ENCODE data around the gene UCKL1.

Gene UCKL1

GRCh38 chr20:63957690-63958441 lies 1.6 kb upstream of the UCKL1 start:
- no peak overlapping the region for H3K9ac ChIP-seq (ENCODE audit: low read length)
- no peak overlapping the region for H3K18ac ChIP-seq (ENCODE audit: low read length)
- H2BK5ac ChIP-seq (ENCODE audit: low read depth, low read length, poor library complexity): no peak overlapping the region
- peak overlapping the region; percentile 92 for H3K4me2 ChIP-seq (ENCODE audit: low read length)
- no peak overlapping the region for H2AK5ac ChIP-seq (ENCODE audit: low read length)
- no peak overlapping the region for H4K91ac ChIP-seq (ENCODE audit: low read depth, low read length)
- H4K12ac ChIP-seq (ENCODE audit: low read depth, low read length): no peak overlapping the region
- no peak overlapping the region for H3K4me3 ChIP-seq (ENCODE audit: low read depth, low read length)
- no peak overlapping the region for H2BK12ac ChIP-seq (ENCODE audit: low read length)
- no peak overlapping the region for H2BK120ac ChIP-seq (ENCODE audit: insufficient read depth, low read length, poor library complexity)
- H3K4ac ChIP-seq (ENCODE audit: low read depth, low read length): no peak overlapping the region
- peaks cover 31 to 35% of the 10 kb centered on the region in 2 experiments for H3K36me3 ChIP-seq (ENCODE audit: control insufficient read depth in 1 of 2, insufficient read depth in 2 of 2, low read length in 2 of 2)
- H3K27ac ChIP-seq (ENCODE audit: low read depth, low read length): no peak overlapping the region
- H2AFZ ChIP-seq (ENCODE audit: insufficient read depth, low read length, poor library complexity): peak overlapping the region; percentile 53
- H3K9me3 ChIP-seq (ENCODE audit: insufficient read depth, low read depth, low read length): peaks cover 7% of the 10 kb centered on the region
- no peak for DNase-seq
- no peak overlapping the region for H3K14ac ChIP-seq (ENCODE audit: low read length)
- no peak overlapping the region for H4K8ac ChIP-seq (ENCODE audit: low read depth, low read length)
- H3K4me1 ChIP-seq (ENCODE audit: control insufficient read depth in 1 of 2, insufficient read depth in 2 of 2, low read length in 2 of 2): peaks cover 18 to 23% of the 10 kb centered on the region in 2 experiments
- H3K23ac ChIP-seq (ENCODE audit: low read length): no peak overlapping the region
- H3K79me2 ChIP-seq (ENCODE audit: control insufficient read depth, insufficient read depth, low read length, poor library complexity): peaks cover 20% of the 10 kb centered on the region
- WGBS (ENCODE audit: extremely low coverage, insufficient coverage, insufficient read length): no CpG with 5 or more reads among the region's 13 CpGs
- peaks cover 10% of the 10 kb centered on the region for H3K79me1 ChIP-seq (ENCODE audit: low read length)
- no peaks in the 10 kb centered on the region for H3K27me3 ChIP-seq (ENCODE audit: insufficient read depth, low read length)

- Histone ChIP-seq H2BK120ac (ENCODE audit: insufficient read depth, low read length, poor library complexity) (peak overlapping the region; percentile 13), H3K79me2 (ENCODE audit: control insufficient read depth, insufficient read depth, low read length, poor library complexity) (peaks cover 20% of the 10 kb centered on the region), H3K4me3 (ENCODE audit: low read depth, low read length) (peak overlapping the region; percentile 58), H3K9ac (ENCODE audit: low read length) (no peak overlapping the region), H2AK5ac (ENCODE audit: low read length) (peak overlapping the region; percentile 38), H3K18ac (ENCODE audit: low read length) (no peak overlapping the region), H3K27ac (ENCODE audit: low read depth, low read length) (peak overlapping the region; percentile 14), H2BK5ac (ENCODE audit: low read depth, low read length, poor library complexity) (no peak overlapping the region), H3K23ac (ENCODE audit: low read length) (no peak overlapping the region), H2BK12ac (ENCODE audit: low read length) (no peak overlapping the region), H3K27me3 (ENCODE audit: insufficient read depth, low read length) (no peaks in the 10 kb centered on the region), H4K91ac (ENCODE audit: low read depth, low read length) (peak overlapping the region; percentile 48), H3K4me1 (ENCODE audit: control insufficient read depth in 1 of 2, insufficient read depth in 2 of 2, low read length in 2 of 2) (peaks cover 18 to 23% of the 10 kb centered on the region in 2 experiments), H3K36me3 (ENCODE audit: control insufficient read depth in 1 of 2, insufficient read depth in 2 of 2, low read length in 2 of 2) (peaks cover 28 to 32% of the 10 kb centered on the region in 2 experiments), H3K4ac (ENCODE audit: low read depth, low read length) (no peak overlapping the region), H3K14ac (ENCODE audit: low read length) (peak overlapping the region; percentile 59), H4K12ac (ENCODE audit: low read depth, low read length) (peak overlapping the region; percentile 62), H4K8ac (ENCODE audit: low read depth, low read length) (peak overlapping the region; percentile 45), H3K79me1 (ENCODE audit: low read length) (peaks cover 10% of the 10 kb centered on the region), H2AFZ (ENCODE audit: insufficient read depth, low read length, poor library complexity) (peak overlapping the region; percentile 53), H3K9me3 (ENCODE audit: insufficient read depth, low read depth, low read length) (peaks cover 2% of the 10 kb centered on the region), H3K4me2 (ENCODE audit: low read length) (peak overlapping the region; percentile 92)
- no CpG with 5 or more reads among the region's 28 CpGs for WGBS (ENCODE audit: extremely low coverage, insufficient coverage, insufficient read length)
- DNase-seq: peak; percentile 63 to 69
Measured at GRCh38 chr20:63957004-63957689, 931 bp upstream of the UCKL1 start.

GRCh38 chr20:63956664-63957003 lies 418 bp upstream of the UCKL1 start:
- H3K36me3 ChIP-seq (ENCODE audit: control insufficient read depth in 1 of 2, insufficient read depth in 2 of 2, low read length in 2 of 2): peaks cover 23 to 27% of the 10 kb centered on the region in 2 experiments
- DNase-seq: no peak
- peak overlapping the region; percentile 53 for H2AFZ ChIP-seq (ENCODE audit: insufficient read depth, low read length, poor library complexity)
- no peaks in the 10 kb centered on the region for H3K27me3 ChIP-seq (ENCODE audit: insufficient read depth, low read length)
- no peak overlapping the region for H2BK120ac ChIP-seq (ENCODE audit: insufficient read depth, low read length, poor library complexity)
- peak overlapping the region; percentile 92 for H3K4me2 ChIP-seq (ENCODE audit: low read length)
- no peak overlapping the region for H3K4ac ChIP-seq (ENCODE audit: low read depth, low read length)
- H3K79me2 ChIP-seq (ENCODE audit: control insufficient read depth, insufficient read depth, low read length, poor library complexity): peaks cover 20% of the 10 kb centered on the region
- no peak overlapping the region for H3K18ac ChIP-seq (ENCODE audit: low read length)
- H3K79me1 ChIP-seq (ENCODE audit: low read length): peaks cover 10% of the 10 kb centered on the region
- H2BK12ac ChIP-seq (ENCODE audit: low read length): no peak overlapping the region
- no CpG with 5 or more reads among the region's 15 CpGs for WGBS (ENCODE audit: extremely low coverage, insufficient coverage, insufficient read length)
- H3K23ac ChIP-seq (ENCODE audit: low read length): no peak overlapping the region
- no peak overlapping the region for H3K9ac ChIP-seq (ENCODE audit: low read length)
- H3K4me3 ChIP-seq (ENCODE audit: low read depth, low read length): peak overlapping the region; percentile 63
- H4K12ac ChIP-seq (ENCODE audit: low read depth, low read length): no peak overlapping the region
- no peak overlapping the region for H2BK5ac ChIP-seq (ENCODE audit: low read depth, low read length, poor library complexity)
- H3K4me1 ChIP-seq (ENCODE audit: control insufficient read depth in 1 of 2, insufficient read depth in 2 of 2, low read length in 2 of 2): peaks cover 18 to 23% of the 10 kb centered on the region in 2 experiments
- H3K9me3 ChIP-seq (ENCODE audit: insufficient read depth, low read depth, low read length): peaks cover under 1% of the 10 kb centered on the region
- H4K91ac ChIP-seq (ENCODE audit: low read depth, low read length): peak overlapping the region; percentile 48
- H3K14ac ChIP-seq (ENCODE audit: low read length): no peak overlapping the region
- no peak overlapping the region for H4K8ac ChIP-seq (ENCODE audit: low read depth, low read length)
- H2AK5ac ChIP-seq (ENCODE audit: low read length): no peak overlapping the region
- no peak overlapping the region for H3K27ac ChIP-seq (ENCODE audit: low read depth, low read length)

DNA sequence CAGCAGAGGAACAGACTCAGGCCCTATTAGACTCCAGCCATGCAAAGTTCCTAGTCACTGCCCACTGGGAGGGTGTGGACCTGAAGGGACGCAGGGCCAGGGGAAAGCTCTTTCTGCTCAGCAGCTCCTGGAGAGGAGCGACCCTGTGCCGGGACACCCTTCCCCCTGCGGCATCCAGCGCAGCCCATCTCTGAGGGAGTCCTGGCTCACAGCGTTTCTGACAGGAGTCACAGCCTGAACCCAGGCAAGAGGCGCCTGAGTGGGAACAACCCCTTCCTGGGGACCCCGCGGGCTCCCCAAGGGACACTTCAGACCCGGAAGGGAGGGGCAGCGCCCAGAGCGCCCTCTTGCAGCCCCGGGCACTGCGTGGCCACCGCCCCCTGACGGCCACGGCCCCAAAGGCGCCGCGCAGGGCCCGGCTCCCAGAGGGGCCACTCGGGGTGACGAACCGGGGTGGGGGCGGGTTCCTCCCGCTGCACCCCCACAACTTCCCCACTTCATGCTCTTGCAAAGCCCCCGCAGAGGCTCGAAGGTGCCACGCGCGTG lies 862 bp downstream of the UCKL1 start:
- peak overlapping the region; percentile 96 for H3K9ac ChIP-seq (ENCODE audit: low read length)
- no peak overlapping the region for H3K27ac ChIP-seq (ENCODE audit: low read depth, low read length)
- no peaks in the 10 kb centered on the region for H3K9me3 ChIP-seq (ENCODE audit: insufficient read depth, low read depth, low read length)
- H3K27me3 ChIP-seq (ENCODE audit: insufficient read depth, low read length): no peaks in the 10 kb centered on the region
- H3K79me2 ChIP-seq (ENCODE audit: control insufficient read depth, insufficient read depth, low read length, poor library complexity): peaks cover 22% of the 10 kb centered on the region
- H4K91ac ChIP-seq (ENCODE audit: low read depth, low read length): peak overlapping the region; percentile 98
- H3K4me2 ChIP-seq (ENCODE audit: low read length): peak overlapping the region; percentile 92
- H3K4me1 ChIP-seq (ENCODE audit: control insufficient read depth in 1 of 2, insufficient read depth in 2 of 2, low read length in 2 of 2): peaks cover 18 to 23% of the 10 kb centered on the region in 2 experiments
- peak overlapping the region; percentile 96 for H3K18ac ChIP-seq (ENCODE audit: low read length)
- DNase-seq: peak in 1 of 2 donors; percentile 41
- H3K23ac ChIP-seq (ENCODE audit: low read length): no peak overlapping the region
- H4K12ac ChIP-seq (ENCODE audit: low read depth, low read length): peak overlapping the region; percentile 89
- no peak overlapping the region for H2BK12ac ChIP-seq (ENCODE audit: low read length)
- peak overlapping the region; percentile 82 for H2AFZ ChIP-seq (ENCODE audit: insufficient read depth, low read length, poor library complexity)
- H2BK5ac ChIP-seq (ENCODE audit: low read depth, low read length, poor library complexity): peak overlapping the region; percentile 77
- H3K36me3 ChIP-seq (ENCODE audit: control insufficient read depth in 1 of 2, insufficient read depth in 2 of 2, low read length in 2 of 2): peaks cover 22 to 23% of the 10 kb centered on the region in 2 experiments
- H2AK5ac ChIP-seq (ENCODE audit: low read length): peak overlapping the region; percentile 85
- H3K4ac ChIP-seq (ENCODE audit: low read depth, low read length): peak overlapping the region; percentile 66
- peaks cover 10% of the 10 kb centered on the region for H3K79me1 ChIP-seq (ENCODE audit: low read length)
- peak overlapping the region; percentile 93 for H3K4me3 ChIP-seq (ENCODE audit: low read depth, low read length)
- H4K8ac ChIP-seq (ENCODE audit: low read depth, low read length): peak overlapping the region; percentile 84
- H3K14ac ChIP-seq (ENCODE audit: low read length): peak overlapping the region; percentile 64
- no CpG with 5 or more reads among the region's 31 CpGs for WGBS (ENCODE audit: extremely low coverage, insufficient coverage, insufficient read length)
- peak overlapping the region; percentile 85 for H2BK120ac ChIP-seq (ENCODE audit: insufficient read depth, low read length, poor library complexity)
